SKM-1 treated with dmso at 0.1 percent for 144 hours (cell line): ENCODE measurements around the gene ATP8A1.

Experiments used
- DNase-seq: peaks from one replicate; lab custom pipeline; 2025; ENCODE audit not compliant: unreplicated experiment; lab: John Stamatoyannopoulos, UW

The ATP8A1 gene

GRCh38 chr4:42417550-42417949 is 239.4 kb downstream of the ATP8A1 start:
- no peak for DNase-seq

- DNase-seq, result no peak
Measured at GRCh38 chr4:42416017-42416416, 240.9 kb downstream of the ATP8A1 start.

- DNase-seq, result no peak
Measured at GRCh38 chr4:42415281-42415680, 241.6 kb downstream of the ATP8A1 start.

- no peak for DNase-seq
Measured at GRCh38 chr4:42412251-42412650, 244.7 kb downstream of the ATP8A1 start.

- DNase-seq, result no peak
Measured at GRCh38 chr4:42411803-42412202, 245.1 kb downstream of the ATP8A1 start.

GRCh38 chr4:42410446-42410845 is 246.5 kb downstream of the ATP8A1 start:
- no peak for DNase-seq

- no peak for DNase-seq
Measured at GRCh38 chr4:42404001-42404400, 252.9 kb downstream of the ATP8A1 start.

GRCh38 chr4:42401171-42401570 is 255.7 kb downstream of the ATP8A1 start:
- DNase-seq, result no peak

GRCh38 chr4:42399393-42399792 is 257.5 kb downstream of the ATP8A1 start:
- DNase-seq, result no peak

GRCh38 chr4:42398871-42399331 is 258.0 kb downstream of the ATP8A1 start:
- no peak for DNase-seq

- peak; percentile 21 for DNase-seq
Measured at GRCh38 chr4:42398171-42398870, 258.6 kb downstream of the ATP8A1 start.

- DNase-seq, result no peak
Measured at GRCh38 chr4:42397635-42398170, 259.2 kb downstream of the ATP8A1 start.

GRCh38 chr4:42396752-42397634 is 259.9 kb downstream of the ATP8A1 start, which contains the start of gene SHISA3:
Gene SHISA3, plus strand, starts transcription at chr4:42397488. Its CDS starts 569 bp downstream, at chr4:42398057.
- peak; percentile 43 for DNase-seq

GRCh38 chr4:42396361-42396751 is 260.5 kb downstream of the ATP8A1 start:
- no peak for DNase-seq

GRCh38 chr4:42395595-42395994 is 261.3 kb downstream of the ATP8A1 start:
- DNase-seq, result no peak

- DNase-seq, result no peak
Measured at GRCh38 chr4:42392436-42392835, 264.5 kb downstream of the ATP8A1 start.

GRCh38 chr4:42391981-42392380 is 264.9 kb downstream of the ATP8A1 start:
- DNase-seq, result no peak

GRCh38 chr4:42391355-42391664 is 265.6 kb downstream of the ATP8A1 start:
- no peak for DNase-seq

GRCh38 chr4:42390622-42391354 is 266.1 kb downstream of the ATP8A1 start:
- no peak for DNase-seq

- no peak for DNase-seq
Measured at GRCh38 chr4:42385516-42385915, 271.4 kb downstream of the ATP8A1 start.

GRCh38 chr4:42381666-42382065 is 275.2 kb downstream of the ATP8A1 start:
- DNase-seq, result no peak
